ENCODE results near the gene SP2.
A peak's percentile ranks its signal among the peaks of the same experiment; 100 is the strongest.

Gene SP2

GRCh38 chr17:47906443-47906842 is 10.4 kb downstream of the SP2 start:
- Histone ChIP-seq H3K36me3 (replicated peaks; ENCODE audit: insufficient read depth, low read length) (no peaks in the 10 kb centered on the region), H4K20me1 (ENCODE audit: insufficient read depth, low read length) (no peaks in the 10 kb centered on the region), H3K27ac (ENCODE audit: low read length) (no peak overlapping the region), H2AFZ (ENCODE audit: low read length) (no peak overlapping the region), H3F3A (ENCODE audit: insufficient read depth, low read length) (no peaks in the 10 kb centered on the region), H3K9ac (ENCODE audit: low read length) (no peak overlapping the region), H3K4me3 (ENCODE audit: low read length) (no peak overlapping the region), H3K79me2 (ENCODE audit: low read length) (peaks cover 44% of the 10 kb centered on the region), H3K27me3 (replicated peaks; ENCODE audit: insufficient read depth, low read length) (no peaks in the 10 kb centered on the region), H3K4me1 (ENCODE audit: low read length) (no peaks in the 10 kb centered on the region), H3K9me3 (replicated peaks; ENCODE audit: insufficient read depth, low read length) (no peaks in the 10 kb centered on the region), H3K9me2 (replicated peaks; ENCODE audit: insufficient read depth, low read length) (no peaks in the 10 kb centered on the region), H3K4me2 (ENCODE audit: low read depth, low read length) (no peak overlapping the region)
- DNase-seq: no peak
- TF ChIP-seq EZH2 (optimal IDR thresholded peaks at IDR 0.05; ENCODE audit: low read depth, low read length): no peak
- TF ChIP-seq CTCF (IDR thresholded peaks at IDR 0.05; ENCODE audit: low read length): no peak
- no peak for TF ChIP-seq EZH2phosphoT487 (IDR thresholded peaks at IDR 0.05; ENCODE audit: low read length)

GRCh38 chr17:47907932-47908562 is 12.0 kb downstream of the SP2 start:
- no peak for TF ChIP-seq EZH2phosphoT487 (IDR thresholded peaks at IDR 0.05; ENCODE audit: low read length)
- TF ChIP-seq EZH2 (optimal IDR thresholded peaks at IDR 0.05; ENCODE audit: low read depth, low read length): no peak
- TF ChIP-seq CTCF (IDR thresholded peaks at IDR 0.05; ENCODE audit: low read length): no peak
- H3K9me3 ChIP-seq (replicated peaks; ENCODE audit: insufficient read depth, low read length): no peaks in the 10 kb centered on the region
- H3F3A ChIP-seq (ENCODE audit: insufficient read depth, low read length): no peaks in the 10 kb centered on the region
- H3K27me3 ChIP-seq (replicated peaks; ENCODE audit: insufficient read depth, low read length): no peaks in the 10 kb centered on the region
- H2AFZ ChIP-seq (ENCODE audit: low read length): no peak overlapping the region
- H3K4me2 ChIP-seq (ENCODE audit: low read depth, low read length): peak overlapping the region; percentile 46
- H3K79me2 ChIP-seq (ENCODE audit: low read length): peaks cover 34% of the 10 kb centered on the region
- no peaks in the 10 kb centered on the region; the same call in 1 of the 2 replicates for H4K20me1 ChIP-seq (ENCODE audit: insufficient read depth, low read length)
- H3K9ac ChIP-seq (ENCODE audit: low read length): no peak overlapping the region
- no peak overlapping the region for H3K27ac ChIP-seq (ENCODE audit: low read length)
- no peaks in the 10 kb centered on the region for H3K4me1 ChIP-seq (ENCODE audit: low read length)
- no peaks in the 10 kb centered on the region for H3K9me2 ChIP-seq (replicated peaks; ENCODE audit: insufficient read depth, low read length)
- peak; percentile 18 for DNase-seq
- H3K36me3 ChIP-seq (replicated peaks; ENCODE audit: insufficient read depth, low read length): no peaks in the 10 kb centered on the region
- no peak overlapping the region for H3K4me3 ChIP-seq (ENCODE audit: low read length)

DNA sequence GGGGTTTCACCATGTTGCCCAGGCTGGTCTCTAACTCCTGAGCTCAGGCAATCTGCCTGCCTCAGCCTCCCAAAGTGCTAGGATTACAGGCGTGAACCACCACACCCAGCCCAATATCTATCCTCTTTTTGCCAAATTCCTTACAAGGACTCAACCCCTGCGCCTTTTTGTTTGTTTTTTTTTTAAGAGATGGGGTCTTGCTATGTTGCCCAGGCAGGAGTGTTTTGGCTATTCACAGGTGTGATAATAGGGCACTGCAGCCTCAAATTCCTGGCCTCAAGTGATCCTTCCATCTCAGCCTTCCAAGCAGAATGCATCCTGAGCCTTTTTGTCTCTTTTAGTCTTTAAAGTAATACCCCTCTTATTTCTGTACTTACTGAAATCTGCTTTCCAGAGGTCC is 17.0 kb downstream of the SP2 start:
- peaks cover 15% of the 10 kb centered on the region for H3K79me2 ChIP-seq (ENCODE audit: low read length)
- no peaks in the 10 kb centered on the region for H3K9me2 ChIP-seq (replicated peaks; ENCODE audit: insufficient read depth, low read length)
- no peaks in the 10 kb centered on the region for H3K9me3 ChIP-seq (replicated peaks; ENCODE audit: insufficient read depth, low read length)
- no peak overlapping the region for H3K4me2 ChIP-seq (ENCODE audit: low read depth, low read length)
- H3K4me1 ChIP-seq (ENCODE audit: low read length): no peaks in the 10 kb centered on the region
- DNase-seq: no peak
- no peak overlapping the region for H3K4me3 ChIP-seq (ENCODE audit: low read length)
- no peaks in the 10 kb centered on the region; the same call in 1 of the 2 replicates for H4K20me1 ChIP-seq (ENCODE audit: insufficient read depth, low read length)
- no peaks in the 10 kb centered on the region for H3K27me3 ChIP-seq (replicated peaks; ENCODE audit: insufficient read depth, low read length)
- H3K36me3 ChIP-seq (replicated peaks; ENCODE audit: insufficient read depth, low read length): no peaks in the 10 kb centered on the region
- H3K9ac ChIP-seq (ENCODE audit: low read length): no peak overlapping the region
- TF ChIP-seq EZH2 (optimal IDR thresholded peaks at IDR 0.05; ENCODE audit: low read depth, low read length): no peak
- no peak overlapping the region for H3K27ac ChIP-seq (ENCODE audit: low read length)
- H2AFZ ChIP-seq (ENCODE audit: low read length): no peak overlapping the region
- H3F3A ChIP-seq (ENCODE audit: insufficient read depth, low read length): 0 out of 2 replicates have a peak, but pooled peaks cover 3% of the 10 kb centered on the region

GRCh38 chr17:47914306-47914948 is 18.4 kb downstream of the SP2 start:
- TF ChIP-seq CTCF (IDR thresholded peaks at IDR 0.05; ENCODE audit: low read length) (no peak), EZH2phosphoT487 (IDR thresholded peaks at IDR 0.05; ENCODE audit: low read length) (no peak), EZH2 (optimal IDR thresholded peaks at IDR 0.05; ENCODE audit: low read depth, low read length) (no peak)
- Histone ChIP-seq H3K4me3 (ENCODE audit: low read length) (no peak overlapping the region), H3K4me2 (ENCODE audit: low read depth, low read length) (no peak overlapping the region), H3K36me3 (replicated peaks; ENCODE audit: insufficient read depth, low read length) (no peaks in the 10 kb centered on the region), H3K9me3 (replicated peaks; ENCODE audit: insufficient read depth, low read length) (no peaks in the 10 kb centered on the region), H3K27ac (ENCODE audit: low read length) (no peak overlapping the region), H3K79me2 (ENCODE audit: low read length) (peaks cover 8% of the 10 kb centered on the region), H4K20me1 (ENCODE audit: insufficient read depth, low read length) (no peaks in the 10 kb centered on the region; the same call in 1 of the 2 replicates), H3K9me2 (replicated peaks; ENCODE audit: insufficient read depth, low read length) (no peaks in the 10 kb centered on the region), H3K4me1 (ENCODE audit: low read length) (no peaks in the 10 kb centered on the region), H2AFZ (ENCODE audit: low read length) (no peak overlapping the region), H3K27me3 (replicated peaks; ENCODE audit: insufficient read depth, low read length) (no peaks in the 10 kb centered on the region), H3F3A (ENCODE audit: insufficient read depth, low read length) (0 out of 2 replicates have a peak, but pooled peaks cover 3% of the 10 kb centered on the region), H3K9ac (ENCODE audit: low read length) (no peak overlapping the region)
- DNase-seq: no peak
